HG03095 (cell line): ENCODE data around the gene ZNF609.
A peak's percentile ranks its signal among the peaks of the same experiment; 100 is the strongest.

Source experiments
- ATAC-seq: cut with Tn5 transposase; IDR thresholded peaks from one replicate; pipeline ENCODE4 v1.9.1; 2021; ENCODE audit warnings: moderate library complexity; ENCODE audit not compliant: unreplicated experiment

ZNF609 gene

DNA sequence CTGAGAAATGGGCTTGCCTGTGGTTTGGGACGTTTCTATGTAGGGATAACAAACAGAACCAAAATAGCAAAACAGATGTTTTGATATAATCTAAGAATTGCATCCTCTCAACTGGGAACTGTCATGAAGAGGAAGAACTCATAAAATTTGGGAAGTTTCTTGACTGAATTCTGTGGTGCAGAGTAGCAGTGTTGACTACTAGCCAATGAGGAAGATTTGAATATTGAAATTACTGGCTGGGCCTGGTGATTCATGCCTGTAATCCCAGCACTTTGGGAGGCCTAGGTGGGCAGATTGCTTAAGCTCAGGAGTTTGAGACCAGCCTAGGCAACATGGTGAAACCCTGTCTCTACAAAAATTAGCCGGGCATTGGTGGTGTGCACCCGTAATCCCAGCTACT, 42.2 kb downstream of the ZNF609 start:
- no peak for ATAC-seq

DNA sequence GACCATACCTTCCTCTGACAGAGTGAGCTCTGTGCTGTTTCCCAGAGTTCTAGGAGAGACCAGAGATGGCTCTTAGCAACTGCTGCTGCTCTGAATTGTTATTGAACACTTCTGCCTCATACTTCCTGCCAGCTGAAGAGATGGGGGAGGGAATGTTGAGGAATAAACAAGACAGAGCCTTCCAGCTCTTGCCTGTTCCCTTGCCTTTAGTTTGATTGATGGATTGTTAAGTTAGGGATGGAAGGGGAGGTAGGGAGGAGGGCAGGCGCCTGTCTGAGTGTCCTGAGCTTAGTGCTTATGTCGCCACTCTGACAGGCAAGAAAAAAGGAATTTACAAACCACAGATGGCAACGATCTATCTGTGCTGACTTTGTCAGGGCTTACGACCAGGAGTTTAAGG, 42.8 kb downstream of the ZNF609 start:
- ATAC-seq, result no peak

DNA sequence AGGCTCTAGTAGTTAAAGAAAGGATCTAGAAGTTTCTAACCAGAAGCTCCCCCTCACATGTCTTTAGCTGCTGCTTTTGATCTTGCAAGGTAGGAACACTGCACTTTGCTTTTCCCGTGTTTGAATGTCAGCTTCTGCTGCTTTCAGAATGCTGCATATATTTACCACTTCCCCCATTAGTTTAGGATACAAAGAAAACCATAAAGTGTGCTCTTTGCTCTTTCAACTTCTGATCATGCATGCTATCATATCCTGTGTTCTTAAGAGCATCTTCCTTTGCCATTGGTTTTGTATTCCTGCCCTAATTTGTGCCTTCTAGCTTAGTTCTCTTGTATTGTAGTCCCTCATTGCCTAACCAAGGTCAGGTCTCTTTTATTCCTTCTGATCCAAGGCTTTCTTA, 43.3 kb downstream of the ZNF609 start:
- ATAC-seq, result no peak

DNA sequence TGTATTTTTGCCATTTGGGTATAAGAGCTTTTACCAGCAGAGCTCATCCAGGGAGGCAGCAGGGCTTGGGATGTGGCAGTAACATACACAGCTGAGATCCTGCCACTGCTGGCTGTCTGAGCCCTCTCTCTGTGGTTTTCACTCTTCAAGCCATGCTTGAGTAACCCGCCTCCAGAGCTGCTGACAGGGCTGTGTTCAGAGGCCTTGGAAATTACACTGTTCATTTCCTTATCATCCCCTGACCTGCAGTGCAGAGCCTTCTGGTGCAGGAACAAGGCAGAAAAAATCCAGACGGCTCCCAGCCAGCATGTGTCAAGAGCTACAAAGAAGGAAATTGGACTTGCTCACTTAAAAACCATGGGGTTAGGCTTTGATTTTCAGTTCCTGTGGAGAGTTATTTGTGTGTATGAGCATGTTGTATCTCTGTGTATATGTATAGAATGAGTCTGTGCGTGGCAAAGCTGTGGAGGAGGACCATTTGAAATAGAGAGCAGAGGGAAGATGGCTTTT, 47.0 kb downstream of the ZNF609 start:
- ATAC-seq, result peak; percentile 57

DNA sequence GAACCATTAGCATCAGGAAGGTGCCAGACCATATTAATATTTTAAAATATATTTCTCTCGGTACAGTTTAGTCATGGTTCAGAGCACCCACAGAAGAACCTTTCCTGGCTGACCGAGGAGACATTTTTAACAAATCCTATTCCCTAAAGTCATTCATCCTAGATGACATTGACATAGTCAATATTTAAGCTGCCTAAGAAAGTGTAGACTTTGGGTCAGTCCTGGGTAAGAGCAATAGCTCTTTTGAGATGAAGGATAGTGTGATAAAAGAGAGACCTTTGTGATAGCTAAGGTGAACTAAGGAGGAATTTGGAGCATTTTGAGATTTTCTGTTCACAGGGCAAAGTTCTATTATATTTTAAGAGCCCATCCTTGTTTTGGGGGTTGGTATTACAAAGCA, 47.5 kb downstream of the ZNF609 start:
- no peak for ATAC-seq

DNA sequence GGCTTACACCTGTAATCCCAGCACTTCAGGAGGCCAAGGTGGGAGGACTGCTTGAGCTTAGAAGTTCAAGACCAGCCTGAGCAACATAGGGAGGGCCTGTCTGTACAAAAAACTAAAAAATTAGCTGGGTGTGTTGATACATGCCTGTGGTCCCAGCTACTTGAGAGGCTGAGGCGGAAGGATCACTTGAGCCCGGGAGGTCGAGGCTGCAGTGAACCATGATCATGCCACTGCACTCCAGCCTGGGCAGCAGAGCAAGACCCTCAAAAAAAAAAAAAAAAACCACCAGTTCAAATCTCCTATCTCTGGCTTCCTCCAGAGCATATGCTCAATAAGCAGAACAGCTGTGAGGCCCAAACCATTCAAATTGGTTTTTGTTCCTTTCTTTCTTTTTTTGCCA, 53.4 kb downstream of the ZNF609 start:
- ATAC-seq, result no peak

DNA sequence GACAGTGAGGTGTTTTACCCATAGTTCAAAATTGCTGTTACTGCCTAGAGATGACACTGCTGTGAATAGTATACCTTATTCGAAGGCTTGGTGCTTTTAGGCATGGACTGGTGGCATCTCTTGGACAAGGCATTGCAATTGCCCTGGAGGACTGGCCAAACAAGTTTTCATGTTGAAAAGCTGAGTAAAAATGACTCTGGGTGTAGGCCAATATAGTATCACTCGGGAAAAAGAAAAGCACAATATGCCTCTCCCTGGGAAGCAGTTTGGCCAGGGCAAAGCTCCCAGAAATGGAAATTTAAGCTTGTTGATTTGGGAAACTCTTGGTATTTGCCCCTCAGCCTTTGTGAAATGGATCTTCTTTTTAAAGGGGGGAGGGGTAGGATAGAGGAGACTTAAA, 54.8 kb downstream of the ZNF609 start:
- no peak for ATAC-seq

DNA sequence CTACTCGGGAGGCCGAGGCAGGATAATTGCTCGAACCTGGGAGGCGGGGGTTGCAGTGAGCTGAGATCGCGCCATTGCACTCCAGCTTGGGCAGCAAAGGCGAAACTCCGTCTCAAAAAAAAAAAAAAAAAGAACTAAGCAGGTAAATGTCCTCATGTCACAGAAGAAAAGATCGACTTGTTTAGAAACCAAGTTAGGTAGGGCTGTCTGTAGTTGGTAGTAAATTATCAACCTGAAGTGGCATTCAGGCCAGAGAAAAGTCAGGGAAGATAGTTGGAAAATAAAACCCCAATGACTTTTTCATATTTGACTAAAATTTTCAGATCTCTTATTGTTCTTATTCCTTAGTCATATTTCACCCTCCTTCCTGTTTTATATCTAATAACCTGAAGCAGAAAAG, 55.4 kb downstream of the ZNF609 start:
- ATAC-seq, result no peak

DNA sequence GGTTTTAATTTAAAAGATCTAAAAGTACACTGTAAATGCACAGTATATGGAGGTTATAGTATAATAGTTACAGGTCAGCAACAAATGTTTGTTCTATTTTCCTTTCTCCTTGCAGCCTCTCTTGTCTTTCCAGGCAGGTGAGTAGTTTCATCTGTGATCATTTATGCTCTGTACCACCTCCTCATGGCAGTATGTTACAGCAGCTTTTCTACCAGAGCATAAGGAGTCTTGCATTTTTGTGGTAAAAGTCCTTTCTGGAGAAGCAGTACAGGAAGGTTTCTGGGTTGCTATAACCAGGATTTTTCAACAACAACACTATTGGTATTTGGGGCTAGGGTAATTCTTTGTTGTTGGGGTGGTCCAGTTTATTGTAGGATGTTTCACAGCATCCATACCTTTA, 59.5 kb downstream of the ZNF609 start:
- no peak for ATAC-seq

DNA sequence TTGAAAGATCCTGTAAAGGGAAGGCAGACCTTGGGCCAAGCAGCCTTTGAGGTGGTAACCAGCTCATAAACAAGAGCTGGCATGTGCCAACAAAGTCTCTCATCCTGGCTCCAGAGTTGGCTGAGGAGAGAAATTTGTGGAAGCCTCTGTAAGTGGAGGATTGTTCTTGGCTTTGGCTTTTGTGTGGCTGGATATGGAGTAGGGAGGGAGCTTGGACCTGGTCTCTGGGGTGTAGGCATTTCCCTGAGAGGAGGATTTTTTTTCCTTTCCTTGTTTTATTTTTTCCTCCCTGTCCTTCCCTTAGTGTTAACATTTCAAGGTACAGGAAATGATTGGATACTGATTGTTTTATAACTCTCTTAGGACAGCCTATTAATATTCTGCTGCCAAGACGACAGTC, 60.8 kb downstream of the ZNF609 start:
- ATAC-seq, result no peak

DNA sequence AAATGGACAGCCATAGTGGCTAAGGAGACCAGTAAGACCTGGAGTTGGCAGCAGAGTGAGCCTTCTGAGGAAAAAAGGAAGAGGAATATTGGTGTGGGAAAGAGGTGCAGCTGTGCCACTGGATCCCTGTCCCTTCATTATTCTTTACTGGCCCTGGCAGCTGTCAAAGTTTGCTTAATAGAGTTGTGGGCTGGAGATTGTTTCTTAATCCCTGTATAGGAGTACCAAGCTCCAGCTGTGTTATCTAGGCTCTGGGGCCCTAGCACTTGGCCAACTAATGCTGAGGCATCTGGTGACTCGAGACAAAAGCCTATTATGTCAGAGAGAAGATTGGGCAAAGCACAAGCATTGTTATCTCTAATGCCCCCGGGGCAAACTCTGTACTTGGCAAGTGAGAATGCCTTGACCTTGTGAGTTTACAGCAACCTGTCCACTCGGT, 61.4 kb downstream of the ZNF609 start:
- ATAC-seq, result no peak

DNA sequence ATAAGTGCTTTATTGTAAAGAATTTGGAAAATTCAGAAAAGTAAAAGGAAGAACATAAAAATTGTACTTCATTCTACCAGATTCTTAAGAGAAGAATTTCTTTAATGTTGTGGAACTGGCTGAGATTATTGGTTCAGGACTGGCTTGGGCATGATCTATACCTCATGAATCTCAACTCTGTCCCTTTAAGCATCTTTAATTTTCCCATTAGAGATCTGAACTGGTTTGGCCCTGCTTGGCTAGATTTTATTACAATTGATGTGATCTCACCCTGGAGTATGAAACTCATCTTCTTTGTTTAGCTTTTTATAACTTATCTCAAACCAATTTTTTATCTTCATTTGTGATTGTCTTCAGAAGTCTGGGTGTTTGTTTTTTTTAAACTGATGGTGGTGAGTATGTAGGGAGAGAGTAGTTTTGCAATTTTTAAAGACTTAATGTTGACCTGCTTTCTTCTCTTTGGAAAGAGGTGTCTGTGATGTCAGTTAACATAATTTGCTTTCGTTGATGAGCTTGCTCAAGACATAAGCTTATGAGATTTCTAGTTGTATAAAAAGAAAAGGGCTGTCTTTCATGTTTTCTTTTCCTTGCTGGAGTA, 61.9 kb downstream of the ZNF609 start:
- ATAC-seq, result no peak

DNA sequence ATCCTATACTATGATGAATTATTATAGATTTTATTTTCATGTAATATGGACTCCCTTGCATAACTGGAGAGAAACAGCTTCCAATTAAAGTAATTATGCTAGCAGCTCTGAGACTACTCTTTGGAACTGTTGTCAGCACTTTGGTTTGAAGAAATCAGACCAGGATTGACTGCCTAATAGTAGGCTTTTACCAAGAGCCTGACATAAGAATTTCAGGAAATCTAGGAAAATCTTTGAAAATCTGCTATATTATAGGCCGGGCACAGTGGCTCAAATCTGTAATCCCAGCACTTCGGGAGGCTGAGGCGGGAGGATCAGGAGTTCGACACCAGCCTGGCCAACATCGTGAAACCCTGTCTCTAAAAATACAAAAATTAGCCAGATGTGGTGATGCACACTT, 62.9 kb downstream of the ZNF609 start:
- ATAC-seq, result no peak

DNA sequence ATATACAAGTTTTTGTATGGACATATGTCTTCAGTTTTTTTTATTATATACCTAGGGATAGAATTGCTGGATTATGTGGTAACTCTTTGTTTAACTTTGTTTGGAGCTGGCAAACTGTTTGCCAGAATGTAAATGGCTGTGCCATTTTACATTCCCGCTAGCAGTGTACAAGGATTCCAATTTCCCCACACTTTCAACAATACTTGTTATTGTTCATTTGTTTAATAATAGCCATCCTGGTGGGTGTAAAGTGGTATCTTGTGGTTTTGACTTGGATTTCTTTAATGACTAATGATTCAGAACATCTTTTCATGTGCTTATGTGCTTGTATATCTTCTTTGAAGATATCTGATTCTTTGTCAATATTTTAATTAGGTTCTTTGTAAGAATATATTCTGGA, 64.4 kb downstream of the ZNF609 start:
- ATAC-seq, result no peak

DNA sequence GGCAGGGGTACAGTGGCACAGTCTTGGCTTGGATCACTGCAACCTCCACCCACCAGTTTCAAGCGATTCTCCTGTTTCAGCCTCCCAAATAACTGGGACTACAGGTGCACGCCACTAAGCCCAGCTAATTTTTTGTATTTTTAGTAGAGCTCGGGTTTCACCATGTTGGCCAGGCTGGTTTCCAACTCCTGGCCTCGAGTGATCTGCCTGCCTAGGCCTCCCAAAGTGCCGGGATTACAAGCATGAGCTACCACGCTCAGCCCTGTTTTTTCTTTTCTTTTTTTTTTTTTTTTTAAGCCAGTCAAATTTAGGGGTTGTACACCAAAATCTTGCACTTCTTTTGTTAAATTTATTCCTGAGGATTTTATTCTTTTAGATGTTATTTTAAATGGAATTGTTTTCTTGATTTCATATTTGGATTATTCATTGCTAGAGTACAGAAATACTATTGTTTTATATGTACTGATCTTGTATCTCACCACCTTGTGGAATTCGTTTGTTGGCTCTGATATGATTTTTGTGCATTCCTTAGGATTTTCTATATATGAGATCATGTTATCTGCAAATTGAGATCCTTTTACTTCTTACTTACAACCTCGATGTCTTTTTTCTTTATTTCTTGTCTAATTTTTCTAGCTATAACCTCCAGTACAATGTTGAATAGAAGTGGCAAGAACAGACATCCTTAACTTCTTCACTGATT, 65.6 kb downstream of the ZNF609 start:
- ATAC-seq, result no peak

DNA sequence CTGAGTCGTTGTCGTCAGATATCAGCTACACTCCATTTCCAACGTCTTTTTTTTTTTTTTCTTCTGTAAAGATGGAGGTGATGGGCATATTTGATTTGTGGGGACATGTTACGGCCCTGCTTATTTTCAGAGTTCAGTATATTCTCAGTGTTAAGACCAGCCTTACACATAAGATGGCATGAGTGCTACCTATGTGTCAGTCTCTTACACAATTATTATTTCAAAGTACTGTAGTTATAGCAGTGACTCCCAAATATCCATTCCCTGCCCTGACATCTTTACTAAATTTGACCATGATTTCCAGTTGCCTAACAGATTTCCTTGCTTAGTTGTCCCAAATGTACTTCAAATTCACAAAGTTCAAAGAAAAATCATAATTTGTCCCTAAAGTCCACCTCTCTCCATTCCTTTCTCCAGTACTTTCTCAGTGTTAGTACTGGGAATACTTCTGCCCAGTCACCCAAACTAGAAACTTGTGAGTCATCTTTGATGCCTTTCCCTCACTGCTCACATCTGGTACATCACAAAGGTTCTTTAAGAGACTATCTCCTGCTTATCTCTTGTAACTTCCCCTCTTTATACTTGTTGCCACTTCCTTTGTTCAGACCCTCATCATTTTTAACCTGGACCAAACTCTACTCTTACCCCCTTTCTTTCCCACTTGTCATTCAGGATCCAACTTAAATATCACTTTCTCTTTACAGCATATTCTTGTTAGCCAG, 67.0 kb downstream of the ZNF609 start:
- no peak for ATAC-seq

DNA sequence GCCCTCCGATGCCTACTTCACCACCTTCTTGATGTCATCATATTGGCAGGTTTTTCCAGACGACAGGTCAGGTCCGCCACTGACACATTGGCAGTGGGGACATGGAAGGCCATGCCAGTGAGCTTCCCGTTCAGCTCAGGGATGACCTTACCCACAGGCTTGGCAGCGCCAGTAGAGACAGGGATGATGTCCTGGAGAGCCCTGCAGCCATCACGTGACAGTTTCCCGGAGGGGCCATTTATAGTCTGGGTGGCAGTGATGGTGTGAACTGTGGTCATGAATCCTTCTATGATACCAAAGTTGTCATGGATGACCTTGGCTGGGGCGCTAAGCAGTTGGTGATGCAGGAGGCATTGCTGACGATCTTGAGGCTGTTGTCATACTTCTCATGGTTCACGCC, 68.5 kb downstream of the ZNF609 start:
- ATAC-seq, result no peak

DNA sequence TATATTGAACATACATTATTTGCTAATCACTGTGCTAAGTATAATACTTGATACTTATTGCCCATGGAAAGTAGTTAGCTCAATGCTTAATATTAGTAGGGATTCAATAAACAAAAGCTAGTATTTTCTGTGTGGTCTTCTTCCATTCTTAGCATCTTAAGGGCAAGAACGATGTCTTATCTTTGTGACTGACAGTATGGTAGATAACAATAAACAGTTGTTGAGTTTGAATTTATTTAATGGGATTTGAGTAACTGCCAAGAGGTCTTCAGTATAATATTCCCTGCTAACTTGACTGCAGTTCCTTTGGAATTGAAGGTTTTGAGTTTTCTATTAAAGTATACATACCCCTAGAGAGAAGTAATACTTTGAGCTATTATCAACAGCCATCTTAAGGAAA, 70.1 kb downstream of the ZNF609 start:
- ATAC-seq, result no peak

DNA sequence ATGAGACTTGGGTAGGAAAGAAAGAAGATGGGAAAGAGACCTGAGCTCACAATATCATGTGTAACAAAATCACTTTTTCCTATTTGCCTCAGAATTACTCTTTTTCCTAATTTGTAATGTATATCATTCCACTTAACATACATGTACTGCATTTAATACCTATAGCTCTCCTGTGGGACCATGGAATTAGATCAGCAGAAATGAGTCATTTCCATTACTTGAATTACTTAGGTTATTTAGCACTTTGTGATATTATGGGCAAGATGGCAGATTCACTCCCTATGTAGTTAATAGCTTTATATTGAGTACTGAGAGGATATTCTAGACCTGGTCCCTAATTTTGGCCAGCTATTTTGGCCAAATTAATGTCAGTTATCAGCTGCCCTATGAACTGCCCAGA, 70.5 kb downstream of the ZNF609 start:
- no peak for ATAC-seq

DNA sequence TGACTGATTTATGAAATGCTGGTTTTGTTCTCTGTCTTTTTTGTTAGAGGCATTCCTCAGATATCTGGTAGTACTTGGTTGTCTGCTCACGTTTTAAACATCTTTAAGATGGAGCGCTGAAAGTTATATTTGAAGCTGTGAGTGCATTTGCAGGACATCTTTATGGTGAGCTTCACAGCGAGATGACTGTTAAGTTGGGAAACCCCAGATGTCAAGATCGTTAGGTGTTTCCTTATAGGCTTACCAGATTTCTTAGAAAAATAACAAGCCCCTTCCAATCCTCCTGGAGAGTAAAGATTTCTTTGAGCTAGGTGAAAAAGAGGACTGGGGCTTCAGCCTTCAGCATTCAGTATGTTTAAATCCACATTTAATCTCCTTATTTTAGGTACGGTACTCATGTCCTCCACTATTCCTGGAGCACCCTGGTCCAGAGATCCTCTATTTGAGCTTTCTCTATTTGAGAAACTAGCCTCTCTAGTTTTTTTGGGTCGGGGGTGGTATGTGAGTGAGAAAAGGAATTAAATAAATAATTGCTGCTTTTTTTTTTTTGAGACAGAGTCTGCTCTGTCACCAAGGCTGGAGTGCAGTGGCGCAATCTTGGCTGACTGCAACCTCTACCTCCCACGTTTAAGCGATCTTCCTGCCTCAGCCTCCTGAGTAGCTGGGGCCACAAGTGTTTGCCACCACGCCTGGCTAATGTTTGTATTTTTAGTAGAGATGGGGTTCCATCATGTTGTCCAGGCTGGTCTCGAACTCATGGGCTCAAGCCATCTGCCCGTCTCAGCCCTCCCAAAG, 72.3 kb downstream of the ZNF609 start:
- ATAC-seq, result no peak

DNA sequence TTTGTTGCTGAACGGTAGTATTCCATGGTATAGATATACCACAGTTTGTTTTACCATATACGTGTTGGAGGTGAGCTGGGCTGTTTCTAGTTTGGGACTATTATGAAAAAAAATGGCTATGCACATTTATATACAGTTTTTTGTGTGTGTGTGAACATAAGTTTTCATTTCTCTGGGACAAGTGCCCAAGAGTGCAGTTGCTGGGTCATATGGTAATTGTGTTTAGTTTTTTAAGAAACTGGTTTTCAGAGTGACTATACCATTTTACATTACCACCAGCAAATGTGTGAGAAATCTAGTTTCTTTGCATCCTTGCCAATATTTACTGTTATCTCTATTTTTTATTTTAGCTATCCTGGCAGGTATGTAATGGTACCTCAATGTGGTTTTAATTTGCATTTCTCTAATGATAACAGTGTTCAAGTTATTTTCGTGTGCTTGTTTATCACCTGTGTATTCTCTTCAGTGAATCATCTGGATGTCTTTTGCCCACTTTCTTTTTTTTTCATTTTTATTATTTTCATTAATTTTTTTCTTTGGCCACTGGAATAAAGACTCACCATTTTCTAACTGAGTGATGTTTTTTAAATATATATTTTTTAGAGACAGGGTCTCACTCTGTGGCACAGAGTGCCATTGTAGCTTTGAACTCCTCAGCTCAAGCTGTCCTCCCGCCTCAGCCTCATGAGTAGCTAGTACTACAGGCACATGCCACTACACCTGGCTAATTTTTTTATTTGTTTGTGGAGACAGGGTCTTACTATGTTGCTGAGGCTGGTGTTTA, 75.3 kb downstream of the ZNF609 start:
- ATAC-seq, result no peak
